Mesothelial cell of epicardium (in vitro differentiated cells): ENCODE data around the gene PHOSPHO1. TPM values are rescaled to one million over a fixed set of nuclear protein-coding genes. Genes with fewer than 3 reads are reported as not detected.

Experiments used
- DNase-seq, 2 experiments: peaks; one replicate each; pipeline ENCODE4 v3.0.0; 2021; ENCODE audit warnings: low spot score in 2 of 2; ENCODE audit not compliant: unreplicated experiment in 2 of 2
- H3K27ac Mint-ChIP-seq: 2 replicates; pipeline ENCODE4 v1.8.0; 2021; ENCODE audit warnings: mixed read lengths
- H3K27me3 Mint-ChIP-seq: 2 replicates; pipeline ENCODE4 v1.8.0; 2021; ENCODE audit warnings: low read depth, mixed read lengths
- H3K36me3 Mint-ChIP-seq: 2 replicates; pipeline ENCODE4 v1.8.0; 2021; ENCODE audit warnings: mixed read lengths
- H3K4me1 Mint-ChIP-seq: 2 replicates; pipeline ENCODE4 v1.8.0; 2021; ENCODE audit warnings: mixed read lengths
- H3K4me3 Mint-ChIP-seq: 2 replicates; pipeline ENCODE4 v1.8.0; 2021; ENCODE audit warnings: mild to moderate bottlenecking, moderate library complexity, mixed read lengths
- H3K9me3 Mint-ChIP-seq: 2 replicates; pipeline ENCODE4 v1.8.0; 2021; ENCODE audit warnings: mixed read lengths
- CTCF ChIP-seq: fragments of 200-600 bp; sonication (generic); IDR thresholded peaks from one replicate; pipeline ENCODE4 v1.5.0; 2021; ENCODE audit warnings: antibody characterized with exemption; ENCODE audit not compliant: unreplicated experiment
- total RNA-seq: library from RNA; stranded (reverse); gene quantifications from 3 replicates; pipeline ENCODE4 v1.2.1, GENCODE V29; 2021

Gene PHOSPHO1
- total RNA-seq, 1 donor from 2014 or later: 0.25 TPM

GRCh38 chr17:49226771-49227435 lies 3.7 kb downstream of the PHOSPHO1 start:
- Mint-ChIP-seq H3K27me3 (peaks cover 97% of the 10 kb centered on the region), H3K4me3 (no peak overlapping the region), H3K4me1 (peaks cover 11% of the 10 kb centered on the region), H3K36me3 (no peaks in the 10 kb centered on the region), H3K9me3 (no peaks in the 10 kb centered on the region), H3K27ac (no peak overlapping the region)
- no peak for TF ChIP-seq CTCF
- no peak for DNase-seq

- no peak overlapping the region for H3K27ac Mint-ChIP-seq
- no peaks in the 10 kb centered on the region for H3K9me3 Mint-ChIP-seq
- DNase-seq: no peak
- H3K36me3 Mint-ChIP-seq: no peaks in the 10 kb centered on the region
- no peak overlapping the region for H3K4me3 Mint-ChIP-seq
- H3K27me3 Mint-ChIP-seq: peaks cover 91% of the 10 kb centered on the region
- H3K4me1 Mint-ChIP-seq: peaks cover 10% of the 10 kb centered on the region
- no peak for TF ChIP-seq CTCF
These were observed 4.9 kb downstream of the PHOSPHO1 start for GRCh38 chr17:49225554-49226236.

- no peak for TF ChIP-seq CTCF
- H3K9me3 Mint-ChIP-seq: no peaks in the 10 kb centered on the region
- no peak for DNase-seq
- peaks cover 10% of the 10 kb centered on the region for H3K4me1 Mint-ChIP-seq
- no peak overlapping the region for H3K27ac Mint-ChIP-seq
- peak overlapping the region; percentile 56 for H3K4me3 Mint-ChIP-seq
- H3K36me3 Mint-ChIP-seq: no peaks in the 10 kb centered on the region
- peaks cover 87% of the 10 kb centered on the region for H3K27me3 Mint-ChIP-seq
These were observed 5.6 kb downstream of the PHOSPHO1 start for GRCh38 chr17:49224997-49225337.

GRCh38 chr17:49224198-49224996 lies 6.2 kb downstream of the PHOSPHO1 start:
- no peak for TF ChIP-seq CTCF
- peak in 1 of 2 experiments; percentile 58 for DNase-seq
- peak overlapping the region; percentile 56 for H3K4me3 Mint-ChIP-seq
- H3K4me1 Mint-ChIP-seq: peaks cover 8% of the 10 kb centered on the region
- H3K9me3 Mint-ChIP-seq: no peaks in the 10 kb centered on the region
- H3K27me3 Mint-ChIP-seq: peaks cover 82% of the 10 kb centered on the region
- H3K27ac Mint-ChIP-seq: no peak overlapping the region
- no peaks in the 10 kb centered on the region for H3K36me3 Mint-ChIP-seq

- no peaks in the 10 kb centered on the region for H3K36me3 Mint-ChIP-seq
- H3K9me3 Mint-ChIP-seq: no peaks in the 10 kb centered on the region
- peaks cover 79% of the 10 kb centered on the region for H3K27me3 Mint-ChIP-seq
- peak; percentile 93 for TF ChIP-seq CTCF
- peak in 1 of 2 experiments; percentile 85 for DNase-seq
- no peak overlapping the region for H3K27ac Mint-ChIP-seq
- H3K4me3 Mint-ChIP-seq: peak overlapping the region; percentile 56
- H3K4me1 Mint-ChIP-seq: peaks cover 8% of the 10 kb centered on the region
These were observed 6.9 kb downstream of the PHOSPHO1 start for GRCh38 chr17:49223517-49224197.
